ENCODE results near the gene UQCC5.

DNA sequence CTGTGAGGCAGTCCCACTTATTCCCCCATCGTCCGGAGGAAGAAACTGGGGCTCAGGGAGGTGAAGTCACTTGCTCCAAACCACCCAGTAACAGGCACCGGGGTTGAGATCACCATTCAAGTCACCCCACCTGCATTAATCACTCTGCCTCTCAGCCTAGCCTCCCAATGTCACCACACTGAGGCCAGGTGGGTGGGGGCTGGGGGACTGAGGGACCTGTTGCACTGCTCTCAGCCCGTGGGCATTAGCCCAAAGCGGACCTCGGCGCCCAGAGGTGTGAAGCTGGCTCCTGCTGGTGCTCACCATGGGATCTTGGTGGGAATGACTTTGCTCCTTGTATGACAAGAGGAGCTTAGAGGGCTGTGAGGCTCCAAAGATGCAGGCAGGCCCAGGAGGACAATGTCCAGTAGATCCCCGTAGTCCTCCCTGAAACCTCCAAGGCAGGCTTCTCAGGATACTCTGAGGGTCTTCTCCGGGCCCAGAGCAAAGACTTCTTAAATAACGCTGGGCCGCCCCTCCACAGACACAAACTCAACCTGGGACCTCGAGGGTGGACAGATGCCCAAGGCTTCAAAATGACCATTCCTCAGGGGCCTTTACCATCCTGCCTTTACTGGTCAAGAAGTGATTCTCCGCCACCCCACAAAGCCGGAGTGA is 4.4 kb upstream of the UQCC5 start:
- TF ChIP-seq CTCF (IDR thresholded peaks at IDR 0.05 in 8 of 11, conservative IDR thresholded peaks at IDR 0.05 in 3 of 11) (no peak), POLR2AphosphoS5 (IDR thresholded peaks at IDR 0.05) (peak in 1 of 3 donors; percentile 10), POLR2A (IDR thresholded peaks at IDR 0.05) (no peak)

All from spleen (tissue), 7 donors.